Measurements from ENCODE around the gene IL4I1. TPM values are rescaled to one million over a fixed set of nuclear protein-coding genes. Genes with fewer than 3 reads are reported as not detected.
A peak's percentile ranks its signal among the peaks of the same experiment; 100 is the strongest.

IL4I1 gene
- total RNA-seq, 5 donors from 2014 or later (not counting 1 experiment from before 2014, with no cell fraction given) = 2.0 to 12.4 (median 4.0) TPM

DNA sequence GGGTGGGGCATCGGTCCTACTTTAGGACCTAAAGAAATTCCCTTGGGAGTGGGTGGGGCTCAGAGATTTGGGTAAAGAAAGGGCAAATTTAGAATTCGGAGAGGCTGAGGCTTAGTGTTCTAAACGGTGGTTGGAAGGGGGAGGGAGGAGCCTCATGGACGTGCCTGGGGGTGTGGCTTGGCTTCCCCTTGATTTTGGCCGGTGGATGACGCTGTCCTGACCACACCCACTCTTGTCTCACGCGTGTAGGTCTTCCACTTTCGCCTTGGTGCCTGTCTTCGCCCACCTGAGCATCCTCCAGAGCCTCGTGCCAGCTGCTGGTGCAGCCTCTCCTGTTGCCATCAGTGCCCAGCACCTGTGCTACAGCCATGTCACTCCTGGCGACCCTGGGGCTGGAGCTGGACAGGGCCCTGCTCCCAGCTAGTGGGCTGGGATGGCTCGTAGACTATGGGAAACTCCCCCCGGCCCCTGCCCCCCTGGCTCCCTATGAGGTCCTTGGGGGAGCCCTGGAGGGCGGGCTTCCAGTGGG, 33.9 kb upstream of the IL4I1 start:
- peak overlapping the region; percentile 54 for H3K27ac ChIP-seq (ENCODE audit: low read length)
- Mint-ChIP-seq H3K27me3 (no peaks in the 10 kb centered on the region), H3K4me3 (peak overlapping the region; percentile 11 to 99 (median 55)), H3K4me1 (peaks cover 57 to 67% (median 62%) of the 10 kb centered on the region in 3 donors), H3K9me3 (no peaks in the 10 kb centered on the region), H3K27ac (peak overlapping the region; percentile 36 to 97), H3K36me3 (peaks cover 8% of the 10 kb centered on the region)
- ChIA-PET CTCF (interaction anchor here in 1 of 2 donors (0.6 kb wide), 1 partner anchor 1335 kb away, joined by 3 read pairs; no protein-coding TSS in a partner anchor), POLR2A (interaction anchor here in 1 of 2 donors (1.2 to 1.4 kb wide), 2 partner anchors 34 to 290 kb away, joined by 5 to 9 read pairs; partner anchors contain the start of genes IL4I1 and RRAS)
- ATAC-seq (replicated peaks in 1 of 4) = no peak
- peaks cover 30 to 66% of the 10 kb centered on the region in 2 experiments for H3K4me1 ChIP-seq (ENCODE audit: control insufficient read depth in 1 of 2, extremely low read depth in 1 of 2, insufficient read depth in 2 of 2, low read length in 2 of 2)
- no peak overlapping the region for H3K4me3 ChIP-seq (ENCODE audit: control insufficient read depth in 1 of 2, extremely low read depth in 1 of 2, low read length in 1 of 2)
- H3K27me3 ChIP-seq (replicated peaks in 1 of 2; ENCODE audit: control insufficient read depth in 2 of 2, extremely low read depth in 1 of 2, insufficient read depth in 2 of 2, low read length in 1 of 2) = no peaks in the 10 kb centered on the region
- peaks cover 8 to 12% of the 10 kb centered on the region in 2 donors for H3K36me3 ChIP-seq (ENCODE audit: control insufficient read depth in 2 of 2, extremely low read depth in 1 of 2, insufficient read depth in 1 of 2, low read length in 1 of 2)
- H3K9me3 ChIP-seq = no peaks in the 10 kb centered on the region
- 91% methylated on average over 9 of the region's 15 CpGs for WGBS (ENCODE audit: insufficient coverage)
- peak in 5 of 35 experiments; percentile 5 to 38 (median 16) for DNase-seq

DNA sequence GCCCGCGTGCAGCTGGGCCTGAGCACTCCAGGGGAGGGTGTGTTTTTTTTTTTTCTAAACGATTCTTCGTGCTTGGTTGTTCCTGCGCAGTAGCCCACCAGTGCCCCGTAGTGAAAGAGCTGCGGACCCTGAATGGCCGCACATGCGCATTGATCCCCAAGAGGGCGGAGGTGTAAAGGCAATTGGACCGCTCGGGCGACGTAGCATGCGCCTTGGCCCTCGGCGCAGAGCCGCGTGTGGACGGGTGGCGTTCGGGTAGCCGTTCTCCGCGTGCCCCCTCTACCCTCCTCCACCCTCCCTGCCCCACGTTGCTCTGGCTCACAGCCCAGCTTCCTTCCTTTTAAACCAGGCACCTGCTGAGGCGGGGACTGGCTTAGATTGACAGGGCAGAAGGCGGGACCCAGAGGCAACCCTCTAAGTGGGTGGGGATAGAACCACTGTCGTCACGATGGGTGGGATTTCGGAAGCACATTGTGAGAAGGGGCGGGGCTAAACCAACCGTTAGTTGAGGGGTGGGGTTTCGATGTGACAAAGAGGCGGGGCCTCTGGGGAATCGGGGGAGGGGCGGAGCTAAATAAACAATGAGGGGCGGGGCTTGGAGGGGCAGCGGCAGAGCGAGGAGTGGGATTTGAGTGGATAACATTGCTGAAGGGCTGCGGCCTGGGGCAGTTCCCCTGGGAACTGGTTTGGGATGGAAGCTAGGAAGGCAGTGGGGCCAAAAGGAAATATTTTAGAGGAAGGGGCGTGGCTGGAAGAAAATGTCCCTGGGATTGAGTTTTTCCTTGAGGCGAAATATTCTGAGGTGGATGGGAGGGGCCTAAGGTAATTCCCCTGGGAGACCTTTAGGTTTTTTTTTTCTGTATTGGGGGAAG, 33.2 kb upstream of the IL4I1 start:
- H3K27me3 ChIP-seq (replicated peaks in 1 of 2; ENCODE audit: control insufficient read depth in 2 of 2, extremely low read depth in 1 of 2, insufficient read depth in 2 of 2, low read length in 1 of 2) = no peaks in the 10 kb centered on the region
- WGBS (ENCODE audit: insufficient coverage) = 10% methylated on average over 29 of the region's 43 CpGs
- ChIA-PET POLR2A (interaction anchor here in 1 of 2 donors (0.7 to 1.4 kb wide), 3 partner anchors 33 to 428 kb away, joined by 3 to 9 read pairs (median 5); partner anchors contain the start of genes IL4I1 and RRAS), CTCF (interaction anchor here (0.6 to 0.8 kb wide), 3 partner anchors 25 to 1334 kb away, joined by 3 to 8 read pairs (median 3); no protein-coding TSS in a partner anchor)
- H3K4me3 ChIP-seq (ENCODE audit: control insufficient read depth in 1 of 2, extremely low read depth in 1 of 2, low read length in 1 of 2) = peak overlapping the region; percentile 81 to 90
- Mint-ChIP-seq H3K27ac (peak overlapping the region; percentile 97 to 98), H3K4me3 (peak overlapping the region; percentile 96 to 99 (median 99)), H3K27me3 (no peaks in the 10 kb centered on the region), H3K36me3 (peaks cover 11% of the 10 kb centered on the region), H3K4me1 (peaks cover 60 to 71% (median 65%) of the 10 kb centered on the region in 3 donors), H3K9me3 (no peaks in the 10 kb centered on the region)
- no peaks in the 10 kb centered on the region for H3K9me3 ChIP-seq
- peak; percentile 84 to 97 (median 94) for DNase-seq
- H3K4me1 ChIP-seq (ENCODE audit: control insufficient read depth in 1 of 2, extremely low read depth in 1 of 2, insufficient read depth in 2 of 2, low read length in 2 of 2) = peaks cover 30 to 72% of the 10 kb centered on the region in 2 experiments
- peak overlapping the region; percentile 95 for H3K27ac ChIP-seq (ENCODE audit: low read length)
- peaks cover 8 to 16% of the 10 kb centered on the region in 2 donors for H3K36me3 ChIP-seq (ENCODE audit: control insufficient read depth in 2 of 2, extremely low read depth in 1 of 2, insufficient read depth in 1 of 2, low read length in 1 of 2)
- peak; percentile 84 to 87 (median 86) for ATAC-seq (replicated peaks in 1 of 4)

DNA sequence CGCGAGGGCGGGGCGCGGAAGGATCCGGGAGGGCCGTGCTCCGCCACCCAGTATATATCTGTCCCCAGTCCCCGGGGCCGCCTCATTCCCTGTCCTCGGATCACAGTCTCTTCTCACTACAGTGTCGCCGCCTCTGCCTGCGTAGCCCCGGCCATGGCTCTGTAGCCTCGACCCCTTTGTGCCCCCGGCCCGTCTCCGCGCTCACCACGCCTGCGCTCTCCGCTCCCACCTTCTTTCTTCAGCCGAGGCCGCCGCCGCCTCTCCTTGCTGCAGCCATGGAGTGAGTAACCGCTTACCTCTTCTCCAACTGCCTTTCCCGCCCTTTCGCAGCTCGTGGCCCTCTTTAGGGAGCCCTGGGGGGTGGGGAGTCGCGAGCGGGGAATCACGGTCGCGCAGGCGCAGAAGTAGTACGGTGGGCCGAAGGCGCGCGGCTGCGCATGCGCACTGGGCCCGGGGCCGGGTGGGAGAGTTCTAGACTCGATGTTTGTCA, 32.5 kb upstream of the IL4I1 start, which contains the start of the genes ATF5 and NUP62:
Gene ATF5 (plus strand): TSS at position 85 of the 490 bp plus-strand sequence. CDS start 1,646 bp downstream, outside the sequence.
Gene NUP62 (minus strand): TSS at position 384 of the 490 bp plus-strand sequence. CDS start 19,697 bp downstream, outside the sequence.
- no peaks in the 10 kb centered on the region for H3K9me3 Mint-ChIP-seq
- peak; percentile 79 to 94 (median 88) for DNase-seq
- peak; percentile 45 to 64 (median 53) for ATAC-seq (replicated peaks in 1 of 4)
- peaks cover 60 to 74% (median 65%) of the 10 kb centered on the region in 3 donors for H3K4me1 Mint-ChIP-seq
- CTCF ChIA-PET = interaction anchor here (0.6 to 0.8 kb wide), 2 partner anchors 24 to 56 kb away, joined by 3 to 8 read pairs; no protein-coding TSS in a partner anchor
- no peaks in the 10 kb centered on the region for H3K27me3 Mint-ChIP-seq
- H3K4me3 Mint-ChIP-seq = peak within 1 kb of the TSS; percentile 96 to 99 (median 99)
- peak within 1 kb of the TSS; percentile 97 to 98 for H3K27ac Mint-ChIP-seq
- H3K4me3 ChIP-seq (ENCODE audit: control insufficient read depth in 1 of 2, extremely low read depth in 1 of 2, low read length in 1 of 2) = peak within 1 kb of the TSS; percentile 81 to 90
- POLR2A ChIA-PET = interaction anchor here (0.7 to 1.4 kb wide), 4 partner anchors 32 to 429 kb away, joined by 3 to 9 read pairs (median 5); partner anchors contain the start of genes IL4I1 (in 1 of the 2) and RRAS (in 1 of the 2)
- peaks cover 11% of the 10 kb centered on the region for H3K36me3 Mint-ChIP-seq
- peaks cover 12 to 22% of the 10 kb centered on the region in 2 donors for H3K36me3 ChIP-seq (ENCODE audit: control insufficient read depth in 2 of 2, extremely low read depth in 1 of 2, insufficient read depth in 1 of 2, low read length in 1 of 2)
- no peaks in the 10 kb centered on the region for H3K27me3 ChIP-seq (replicated peaks in 1 of 2; ENCODE audit: control insufficient read depth in 2 of 2, extremely low read depth in 1 of 2, insufficient read depth in 2 of 2, low read length in 1 of 2)
- under 1% methylated on average over 41 of the region's 48 CpGs for WGBS (ENCODE audit: insufficient coverage)
- H3K27ac ChIP-seq (ENCODE audit: low read length) = peak within 1 kb of the TSS; percentile 95
- peaks cover 30 to 78% of the 10 kb centered on the region in 2 experiments for H3K4me1 ChIP-seq (ENCODE audit: control insufficient read depth in 1 of 2, extremely low read depth in 1 of 2, insufficient read depth in 2 of 2, low read length in 2 of 2)
- no peaks in the 10 kb centered on the region for H3K9me3 ChIP-seq

DNA sequence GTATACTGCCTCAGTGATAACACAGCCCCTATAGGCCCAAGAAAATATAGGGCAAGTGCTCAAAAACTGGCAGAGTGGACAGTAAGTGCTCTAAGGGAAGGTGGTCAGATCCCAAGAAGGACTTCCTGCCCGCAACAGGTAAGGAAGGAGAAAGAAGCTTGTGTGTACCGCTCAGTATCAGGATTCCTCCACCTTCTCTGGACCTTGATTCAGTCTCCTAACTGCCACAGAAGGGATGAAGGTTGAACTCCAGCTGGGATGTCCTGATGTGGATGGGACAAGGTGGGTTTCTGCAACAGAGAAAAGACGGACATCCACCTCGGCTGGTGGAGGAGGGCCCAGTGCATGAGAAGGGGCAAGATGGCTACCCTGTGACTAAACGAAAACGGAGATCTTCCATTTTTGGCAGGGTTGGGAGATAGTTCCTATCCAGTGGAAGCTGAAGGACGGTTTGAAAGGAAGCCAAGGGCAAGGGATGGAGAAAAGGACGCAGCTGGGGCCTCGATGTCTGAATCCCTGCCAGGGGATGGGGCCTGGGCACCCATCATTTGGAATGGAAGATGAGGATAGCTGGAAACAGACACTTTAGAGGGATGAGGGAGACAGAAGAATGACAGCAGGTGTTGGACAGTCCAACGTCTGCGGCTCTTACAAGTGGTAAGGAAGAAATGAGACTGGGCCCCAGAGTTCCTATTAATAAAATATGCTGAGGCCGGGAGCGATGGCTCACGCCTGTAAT, 31.0 kb upstream of the IL4I1 start:
- H3K4me3 Mint-ChIP-seq = peak overlapping the region; percentile 96 to 99 (median 99)
- H3K4me1 ChIP-seq (ENCODE audit: control insufficient read depth in 1 of 2, extremely low read depth in 1 of 2, insufficient read depth in 2 of 2, low read length in 2 of 2) = peaks cover 26 to 80% of the 10 kb centered on the region in 2 experiments
- no peak overlapping the region for H3K27ac ChIP-seq (ENCODE audit: low read length)
- H3K36me3 Mint-ChIP-seq = peaks cover 15% of the 10 kb centered on the region
- H3K4me3 ChIP-seq (ENCODE audit: control insufficient read depth in 1 of 2, extremely low read depth in 1 of 2, low read length in 1 of 2) = peak overlapping the region in 1 of 2 donors; percentile 32
- ATAC-seq (replicated peaks in 1 of 4) = no peak
- WGBS (ENCODE audit: insufficient coverage) = 78% methylated on average over 9 of the region's 14 CpGs
- peaks cover 55 to 71% (median 59%) of the 10 kb centered on the region in 3 donors for H3K4me1 Mint-ChIP-seq
- H3K9me3 ChIP-seq = no peaks in the 10 kb centered on the region
- peaks cover 14 to 36% of the 10 kb centered on the region in 2 donors for H3K36me3 ChIP-seq (ENCODE audit: control insufficient read depth in 2 of 2, extremely low read depth in 1 of 2, insufficient read depth in 1 of 2, low read length in 1 of 2)
- H3K9me3 Mint-ChIP-seq = no peaks in the 10 kb centered on the region
- H3K27ac Mint-ChIP-seq = peak overlapping the region; percentile 84 to 86
- CTCF ChIA-PET = interaction anchor here in 1 of 2 donors (1.0 kb wide), 1 partner anchor 92 kb away, joined by 5 read pairs; no protein-coding TSS in a partner anchor
- H3K27me3 ChIP-seq (replicated peaks in 1 of 2; ENCODE audit: control insufficient read depth in 2 of 2, extremely low read depth in 1 of 2, insufficient read depth in 2 of 2, low read length in 1 of 2) = no peaks in the 10 kb centered on the region
- POLR2A ChIA-PET = interaction anchor here in 1 of 2 donors (0.6 kb wide), 1 partner anchor 48 kb away, joined by 3 read pairs; no protein-coding TSS in a partner anchor
- no peak for DNase-seq
- H3K27me3 Mint-ChIP-seq = no peaks in the 10 kb centered on the region

DNA sequence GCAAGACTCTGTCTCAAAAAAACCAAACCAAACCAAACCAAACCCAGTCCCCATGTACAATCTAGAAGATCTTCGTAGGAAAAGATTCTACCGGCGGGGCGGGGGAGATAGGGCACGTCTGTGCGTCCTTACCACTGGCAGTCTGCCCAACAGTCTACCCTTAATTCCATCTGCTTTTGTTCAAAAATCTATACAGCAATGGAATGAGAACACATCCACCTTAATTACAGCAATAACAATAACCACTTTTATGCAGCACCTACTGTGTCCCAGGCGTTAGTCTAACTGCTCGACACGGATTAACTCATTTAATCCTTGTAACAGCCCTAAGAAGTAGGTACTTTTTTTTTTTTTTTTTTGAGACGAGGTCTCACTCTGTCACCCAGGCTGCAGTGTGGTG, 29.8 kb upstream of the IL4I1 start:
- Mint-ChIP-seq H3K27me3 (no peaks in the 10 kb centered on the region), H3K27ac (no peak overlapping the region), H3K4me3 (no peak overlapping the region), H3K9me3 (no peaks in the 10 kb centered on the region), H3K36me3 (peaks cover 19% of the 10 kb centered on the region), H3K4me1 (peaks cover 46 to 70% (median 56%) of the 10 kb centered on the region in 3 donors)
- ChIA-PET CTCF (no interaction called here), POLR2A (no interaction called here)
- no peak for ATAC-seq (replicated peaks in 1 of 4)
- DNase-seq = no peak
- Histone ChIP-seq H3K4me1 (ENCODE audit: control insufficient read depth in 1 of 2, extremely low read depth in 1 of 2, insufficient read depth in 2 of 2, low read length in 2 of 2) (peaks cover 18 to 83% of the 10 kb centered on the region in 2 experiments), H3K27me3 (replicated peaks in 1 of 2; ENCODE audit: control insufficient read depth in 2 of 2, extremely low read depth in 1 of 2, insufficient read depth in 2 of 2, low read length in 1 of 2) (no peaks in the 10 kb centered on the region), H3K9me3 (no peaks in the 10 kb centered on the region), H3K36me3 (ENCODE audit: control insufficient read depth in 2 of 2, extremely low read depth in 1 of 2, insufficient read depth in 1 of 2, low read length in 1 of 2) (peaks cover 14 to 45% of the 10 kb centered on the region in 2 donors), H3K4me3 (ENCODE audit: control insufficient read depth in 1 of 2, extremely low read depth in 1 of 2, low read length in 1 of 2) (no peak overlapping the region), H3K27ac (ENCODE audit: low read length) (no peak overlapping the region)
- WGBS (ENCODE audit: insufficient coverage) = 96% methylated on average over 6 of the region's 10 CpGs

Data from T-cell (primary cell).